Urinary bladder (tissue), 4 donors: ENCODE measurements around the gene SYPL1. TPM values are rescaled to one million over a fixed set of nuclear protein-coding genes. Genes with fewer than 3 reads are reported as not detected.

ENCODE experiments used
- DNase-seq: peaks from one replicate; pipeline ENCODE4 v3.0.0-alpha.2; 2015; ENCODE audit errors: extremely low spot score
- H3K27ac ChIP-seq: one replicate; pipeline ENCODE4 v1.5.1; 2013; ENCODE audit warnings: low read depth, mild to moderate bottlenecking, moderate library complexity
- H3K36me3 ChIP-seq: one replicate; pipeline ENCODE4 v1.6.1; 2013; ENCODE audit warnings: mild to moderate bottlenecking, moderate library complexity; ENCODE audit not compliant: insufficient read depth
- H3K4me1 ChIP-seq: one replicate; pipeline ENCODE4 v1.6.1; 2013; ENCODE audit warnings: mild to moderate bottlenecking, moderate library complexity; ENCODE audit not compliant: insufficient read depth
- H3K4me3 ChIP-seq: one replicate; pipeline ENCODE4 v1.5.1; 2013; ENCODE audit warnings: low read depth, low read length
- WGBS: extraction: QIAGEN DNeasy Blood & Tissue Kit; methylation state at CpG from one replicate; pipeline ENCODE4 v1.1.7; 2013; 5-methylcytosine and 5-hydroxymethylcytosine counted together
- polyA plus RNA-seq: library from polyadenylated mRNA; stranded (reverse); fragments of 200-250 nt; gene quantifications from one replicate; pipeline ENCODE4 v1.2.3, GENCODE V29; 2013
- total RNA-seq: library from RNA; depleted of rRNA; stranded (reverse); fragments of >200 nt; gene quantifications from one replicate; pipeline ENCODE4 v1.2.3, GENCODE V29; 2014
- donor health status: healthy with polysubstance abuse.
- donor health status: healthy.

The SYPL1 gene
- total and polyA plus RNA-seq, 2 donors = 113 to 133 TPM

GRCh38 chr7:106095634-106096033 lies 16.5 kb downstream of the SYPL1 start:
- no peak for DNase-seq
- H3K4me1 ChIP-seq = no peaks in the 10 kb centered on the region
- WGBS = 57% methylated on average over 1 of the region's 1 CpG
- H3K36me3 ChIP-seq = peaks cover 10% of the 10 kb centered on the region
- H3K4me3 ChIP-seq = no peak overlapping the region
- H3K27ac ChIP-seq = no peak overlapping the region

- Histone ChIP-seq H3K36me3 (peaks cover 12% of the 10 kb centered on the region), H3K4me3 (no peak overlapping the region), H3K27ac (no peak overlapping the region), H3K4me1 (no peaks in the 10 kb centered on the region)
- 92% methylated on average over 3 of the region's 3 CpGs for WGBS
- no peak for DNase-seq
Measured at GRCh38 chr7:106094780-106095179, 17.3 kb downstream of the SYPL1 start.

- no peak for DNase-seq
- Histone ChIP-seq H3K27ac (no peak overlapping the region), H3K4me3 (no peak overlapping the region), H3K4me1 (no peaks in the 10 kb centered on the region), H3K36me3 (peaks cover 9% of the 10 kb centered on the region)
- WGBS = 82% methylated on average over 1 of the region's 1 CpG
Measured at GRCh38 chr7:106092204-106092603, 19.9 kb downstream of the SYPL1 start.

GRCh38 chr7:106089647-106090046 lies 22.5 kb downstream of the SYPL1 start:
- H3K36me3 ChIP-seq = peaks cover 7% of the 10 kb centered on the region
- WGBS = 34% methylated on average over 4 of the region's 4 CpGs
- H3K4me1 ChIP-seq = no peaks in the 10 kb centered on the region
- no peak overlapping the region for H3K4me3 ChIP-seq
- no peak overlapping the region for H3K27ac ChIP-seq
- DNase-seq = no peak

- WGBS = 78% methylated on average over 1 of the region's 1 CpG
Measured at GRCh38 chr7:106088014-106088413, 24.1 kb downstream of the SYPL1 start.

GRCh38 chr7:106086062-106086461 lies 26.1 kb downstream of the SYPL1 start:
- Histone ChIP-seq H3K4me3 (no peak overlapping the region), H3K4me1 (no peaks in the 10 kb centered on the region), H3K27ac (no peak overlapping the region), H3K36me3 (peaks cover 2% of the 10 kb centered on the region)
- no peak for DNase-seq
- WGBS = 97% methylated on average over 4 of the region's 4 CpGs

More at GRCh38 chr7:106088014-106088413, 24.1 kb downstream of the SYPL1 start:
- H3K4me3 ChIP-seq = no peak overlapping the region
- no peak for DNase-seq
- H3K36me3 ChIP-seq = peaks cover 4% of the 10 kb centered on the region
- no peak overlapping the region for H3K27ac ChIP-seq
- H3K4me1 ChIP-seq = no peaks in the 10 kb centered on the region

GRCh38 chr7:106085015-106085414 lies 27.1 kb downstream of the SYPL1 start:
- Histone ChIP-seq H3K4me3 (no peak overlapping the region), H3K36me3 (peaks cover 2% of the 10 kb centered on the region), H3K4me1 (no peaks in the 10 kb centered on the region), H3K27ac (no peak overlapping the region)
- no peak for DNase-seq

- H3K4me3 ChIP-seq = no peak overlapping the region
- H3K27ac ChIP-seq = no peak overlapping the region
- H3K36me3 ChIP-seq = no peaks in the 10 kb centered on the region
- no peak for DNase-seq
- no peaks in the 10 kb centered on the region for H3K4me1 ChIP-seq
- 83% methylated on average over 3 of the region's 3 CpGs for WGBS
Measured at GRCh38 chr7:106083717-106084116, 28.4 kb downstream of the SYPL1 start.

- H3K4me3 ChIP-seq = no peak overlapping the region
- DNase-seq = no peak
- H3K36me3 ChIP-seq = no peaks in the 10 kb centered on the region
- no peak overlapping the region for H3K27ac ChIP-seq
- 83% methylated on average over 18 of the region's 18 CpGs for WGBS
- no peaks in the 10 kb centered on the region for H3K4me1 ChIP-seq
Measured at GRCh38 chr7:106082087-106082854, 29.8 kb downstream of the SYPL1 start.

- no peak for DNase-seq
- WGBS = 89% methylated on average over 6 of the region's 6 CpGs
- Histone ChIP-seq H3K4me3 (no peak overlapping the region), H3K36me3 (no peaks in the 10 kb centered on the region), H3K4me1 (no peaks in the 10 kb centered on the region), H3K27ac (no peak overlapping the region)
Measured at GRCh38 chr7:106080300-106080987, 31.7 kb downstream of the SYPL1 start.

- H3K4me1 ChIP-seq = no peaks in the 10 kb centered on the region
- H3K36me3 ChIP-seq = no peaks in the 10 kb centered on the region
- no peak overlapping the region for H3K27ac ChIP-seq
- WGBS = 91% methylated on average over 2 of the region's 2 CpGs
- no peak overlapping the region for H3K4me3 ChIP-seq
- no peak for DNase-seq
Measured at GRCh38 chr7:106076537-106076936, 35.6 kb downstream of the SYPL1 start.

GRCh38 chr7:106075937-106076336 lies 36.2 kb downstream of the SYPL1 start:
- Histone ChIP-seq H3K4me3 (no peak overlapping the region), H3K27ac (no peak overlapping the region), H3K4me1 (no peaks in the 10 kb centered on the region), H3K36me3 (no peaks in the 10 kb centered on the region)
- no peak for DNase-seq
- WGBS = 66% methylated on average over 2 of the region's 2 CpGs

- 82% methylated on average over 9 of the region's 9 CpGs for WGBS
- H3K36me3 ChIP-seq = no peaks in the 10 kb centered on the region
- DNase-seq = no peak
- no peak overlapping the region for H3K27ac ChIP-seq
- H3K4me1 ChIP-seq = no peaks in the 10 kb centered on the region
- no peak overlapping the region for H3K4me3 ChIP-seq
Measured at GRCh38 chr7:106074257-106074656, 37.9 kb downstream of the SYPL1 start.

GRCh38 chr7:106073701-106074100 lies 38.4 kb downstream of the SYPL1 start:
- no peaks in the 10 kb centered on the region for H3K36me3 ChIP-seq
- no peak overlapping the region for H3K27ac ChIP-seq
- no peak for DNase-seq
- no peaks in the 10 kb centered on the region for H3K4me1 ChIP-seq
- 77% methylated on average over 3 of the region's 3 CpGs for WGBS
- no peak overlapping the region for H3K4me3 ChIP-seq
